ENCODE data around the gene C22orf31.

Gene C22orf31

GRCh38 chr22:29082826-29083545 lies 21.4 kb upstream of the C22orf31 start:
- no peak overlapping the region for H3K4ac ChIP-seq (ENCODE audit: low read length)
- H3K9me3 ChIP-seq (replicated peaks in 1 of 2; ENCODE audit: control insufficient read depth in 2 of 2, insufficient read depth in 1 of 2, low read depth in 1 of 2, low read length in 2 of 2), result no peaks in the 10 kb centered on the region
- no peak overlapping the region for H3K4me3 ChIP-seq (ENCODE audit: low read length in 2 of 2)
- H2BK5ac ChIP-seq (ENCODE audit: low read length), result no peak overlapping the region
- no peak overlapping the region for H2BK12ac ChIP-seq (ENCODE audit: low read length)
- H3K36me3 ChIP-seq (replicated peaks in 1 of 2; ENCODE audit: control insufficient read depth in 2 of 2, insufficient read depth in 2 of 2, low read length in 2 of 2), result peaks cover 0 to 12% of the 10 kb centered on the region in 2 donors
- DNase-seq (ENCODE audit: low spot score), result no peak
- H4K8ac ChIP-seq (ENCODE audit: low read depth, low read length), result no peak overlapping the region
- H3K79me1 ChIP-seq (ENCODE audit: low read depth, low read length), result no peaks in the 10 kb centered on the region
- H3K4me2 ChIP-seq (ENCODE audit: insufficient read depth, low read length, poor library complexity, severe bottlenecking), result no peak overlapping the region
- no peak overlapping the region for H3K14ac ChIP-seq (ENCODE audit: low read length)
- no peak overlapping the region for H3K23ac ChIP-seq (ENCODE audit: low read depth, low read length, poor library complexity)
- no peak overlapping the region for H2BK15ac ChIP-seq (ENCODE audit: low read length)
- no peaks in the 10 kb centered on the region for H3K27me3 ChIP-seq (ENCODE audit: control insufficient read depth in 3 of 3, insufficient read depth in 3 of 3, low read depth in 1 of 3, low read length in 3 of 3)
- H4K91ac ChIP-seq (ENCODE audit: low read depth, low read length, poor library complexity), result no peak overlapping the region
- no peak overlapping the region for H3K27ac ChIP-seq (replicated peaks; ENCODE audit: low read length)
- peaks cover 2 to 3% of the 10 kb centered on the region in 2 donors for H3K4me1 ChIP-seq (ENCODE audit: control insufficient read depth in 2 of 2, insufficient read depth in 1 of 2, low read depth in 1 of 2, low read length in 2 of 2)
- WGBS, 2 donors (ENCODE audit: extremely low coverage in 2 of 2, insufficient read length in 2 of 2, insufficient replicate concordance in 1 of 2), result no CpG with 5 or more reads among the region's 7 CpGs
- no peak overlapping the region for H2BK120ac ChIP-seq (ENCODE audit: low read depth, low read length)
- H3K9ac ChIP-seq (ENCODE audit: low read depth, low read length, poor library complexity), result no peak overlapping the region
- H2AFZ ChIP-seq (ENCODE audit: low read length), result no peak overlapping the region
- H2AK5ac ChIP-seq (ENCODE audit: low read depth, low read length), result no peak overlapping the region
- H3K18ac ChIP-seq (ENCODE audit: low read length), result no peak overlapping the region

DNA sequence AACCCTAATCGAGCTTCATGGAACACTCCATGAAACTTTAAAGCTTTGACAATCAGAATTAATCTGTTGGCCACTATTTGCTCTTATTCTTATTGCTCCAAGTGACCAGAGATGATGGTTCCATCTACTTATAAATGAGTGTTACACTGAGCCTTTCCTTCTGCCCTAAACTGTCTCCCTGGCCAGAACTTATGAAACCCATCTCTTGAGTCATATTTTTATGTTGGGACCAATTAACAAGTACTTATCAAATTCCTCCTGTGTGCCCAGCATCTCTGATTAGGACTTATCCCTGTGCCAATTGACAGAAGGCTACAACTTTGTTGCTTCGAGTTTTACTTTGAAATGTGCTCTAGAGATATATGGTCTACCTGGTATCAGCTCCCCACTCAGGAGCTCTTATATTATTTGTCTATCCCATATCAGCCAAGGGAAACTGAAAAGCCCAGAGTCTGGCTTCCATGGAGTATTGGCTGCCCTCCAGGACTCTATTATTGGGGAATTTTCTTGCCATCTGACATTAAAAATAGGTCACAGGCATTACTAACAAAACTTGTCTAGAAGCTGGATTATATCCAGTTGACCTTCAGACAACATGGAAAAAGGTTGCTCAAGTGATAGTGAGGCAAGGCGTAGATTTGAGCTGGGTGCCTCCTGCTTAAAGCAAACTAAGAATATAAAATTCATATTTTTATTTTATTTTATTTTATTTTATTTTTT lies 20.0 kb upstream of the C22orf31 start:
- Histone ChIP-seq H2AK5ac (ENCODE audit: low read depth, low read length) (no peak overlapping the region), H3K18ac (ENCODE audit: low read length) (no peak overlapping the region), H3K14ac (ENCODE audit: low read length) (no peak overlapping the region), H3K23ac (ENCODE audit: low read depth, low read length, poor library complexity) (no peak overlapping the region), H2BK15ac (ENCODE audit: low read length) (no peak overlapping the region), H3K4me3 (ENCODE audit: low read length in 2 of 2) (no peak overlapping the region), H4K8ac (ENCODE audit: low read depth, low read length) (no peak overlapping the region), H3K9ac (ENCODE audit: low read depth, low read length, poor library complexity) (no peak overlapping the region), H3K4ac (ENCODE audit: low read length) (no peak overlapping the region), H3K4me1 (ENCODE audit: control insufficient read depth in 2 of 2, insufficient read depth in 1 of 2, low read depth in 1 of 2, low read length in 2 of 2) (peaks cover 2 to 3% of the 10 kb centered on the region in 2 donors), H3K36me3 (replicated peaks in 1 of 2; ENCODE audit: control insufficient read depth in 2 of 2, insufficient read depth in 2 of 2, low read length in 2 of 2) (peaks cover 0 to 15% of the 10 kb centered on the region in 2 donors), H3K27ac (replicated peaks; ENCODE audit: low read length) (no peak overlapping the region), H2BK5ac (ENCODE audit: low read length) (no peak overlapping the region), H3K79me1 (ENCODE audit: low read depth, low read length) (no peaks in the 10 kb centered on the region), H2AFZ (ENCODE audit: low read length) (no peak overlapping the region), H3K27me3 (ENCODE audit: control insufficient read depth in 3 of 3, insufficient read depth in 3 of 3, low read depth in 1 of 3, low read length in 3 of 3) (no peaks in the 10 kb centered on the region), H2BK120ac (ENCODE audit: low read depth, low read length) (no peak overlapping the region), H2BK12ac (ENCODE audit: low read length) (no peak overlapping the region), H3K4me2 (ENCODE audit: insufficient read depth, low read length, poor library complexity, severe bottlenecking) (no peak overlapping the region), H3K9me3 (replicated peaks in 1 of 2; ENCODE audit: control insufficient read depth in 2 of 2, insufficient read depth in 1 of 2, low read depth in 1 of 2, low read length in 2 of 2) (no peaks in the 10 kb centered on the region), H4K91ac (ENCODE audit: low read depth, low read length, poor library complexity) (no peak overlapping the region)
- WGBS, 2 donors (ENCODE audit: extremely low coverage in 2 of 2, insufficient read length in 2 of 2, insufficient replicate concordance in 1 of 2), result no CpG with 5 or more reads among the region's 3 CpGs
- no peak for DNase-seq (ENCODE audit: low spot score)

GRCh38 chr22:29080106-29080975 lies 18.7 kb upstream of the C22orf31 start:
- no peak overlapping the region for H3K23ac ChIP-seq (ENCODE audit: low read depth, low read length, poor library complexity)
- H2BK15ac ChIP-seq (ENCODE audit: low read length), result no peak overlapping the region
- H3K18ac ChIP-seq (ENCODE audit: low read length), result no peak overlapping the region
- no peak overlapping the region for H2AFZ ChIP-seq (ENCODE audit: low read length)
- H3K4me1 ChIP-seq (ENCODE audit: control insufficient read depth in 2 of 2, insufficient read depth in 1 of 2, low read depth in 1 of 2, low read length in 2 of 2), result peaks cover 2 to 4% of the 10 kb centered on the region in 2 donors
- H2AK5ac ChIP-seq (ENCODE audit: low read depth, low read length), result no peak overlapping the region
- no peak overlapping the region for H4K8ac ChIP-seq (ENCODE audit: low read depth, low read length)
- H3K27ac ChIP-seq (replicated peaks; ENCODE audit: low read length), result no peak overlapping the region
- no peak overlapping the region for H2BK120ac ChIP-seq (ENCODE audit: low read depth, low read length)
- WGBS, 2 donors (ENCODE audit: extremely low coverage in 2 of 2, insufficient read length in 2 of 2, insufficient replicate concordance in 1 of 2), result no CpG with 5 or more reads among the region's 7 CpGs
- DNase-seq (ENCODE audit: low spot score), result no peak
- no peak overlapping the region for H3K4me2 ChIP-seq (ENCODE audit: insufficient read depth, low read length, poor library complexity, severe bottlenecking)
- H3K79me1 ChIP-seq (ENCODE audit: low read depth, low read length), result no peaks in the 10 kb centered on the region
- H3K9ac ChIP-seq (ENCODE audit: low read depth, low read length, poor library complexity), result no peak overlapping the region
- no peak overlapping the region for H3K4ac ChIP-seq (ENCODE audit: low read length)
- H3K14ac ChIP-seq (ENCODE audit: low read length), result no peak overlapping the region
- no peak overlapping the region for H2BK12ac ChIP-seq (ENCODE audit: low read length)
- H3K27me3 ChIP-seq (ENCODE audit: control insufficient read depth in 3 of 3, insufficient read depth in 3 of 3, low read depth in 1 of 3, low read length in 3 of 3), result peaks cover 0 to 2% (median 0%) of the 10 kb centered on the region in 3 experiments
- H2BK5ac ChIP-seq (ENCODE audit: low read length), result no peak overlapping the region
- H3K4me3 ChIP-seq (ENCODE audit: low read length in 2 of 2), result no peak overlapping the region
- peaks cover 0 to 22% of the 10 kb centered on the region in 2 donors for H3K36me3 ChIP-seq (replicated peaks in 1 of 2; ENCODE audit: control insufficient read depth in 2 of 2, insufficient read depth in 2 of 2, low read length in 2 of 2)
- H4K91ac ChIP-seq (ENCODE audit: low read depth, low read length, poor library complexity), result no peak overlapping the region
- no peaks in the 10 kb centered on the region for H3K9me3 ChIP-seq (replicated peaks in 1 of 2; ENCODE audit: control insufficient read depth in 2 of 2, insufficient read depth in 1 of 2, low read depth in 1 of 2, low read length in 2 of 2)

Measured in neuronal stem cell (in vitro differentiated cells).